C4-2B (cell line): ENCODE results near the gene HNRNPAB.

Source experiments
- H3K27ac ChIP-seq: fragments of 450-650 bp; 2 replicates; pipeline ENCODE4 v1.5.1; 2017
- ZFX ChIP-seq: fragments of 450-650 bp; IDR thresholded peaks from 2 replicates; pipeline ENCODE4 v1.6.1; 2017
- TF ChIP-seq, protein P1 (sequence below): fragments of 450-650 bp; conservative IDR thresholded peaks from 2 replicates; pipeline ENCODE4 v1.5.1; 2017; ENCODE audit warnings: mild to moderate bottlenecking

HNRNPAB gene

DNA sequence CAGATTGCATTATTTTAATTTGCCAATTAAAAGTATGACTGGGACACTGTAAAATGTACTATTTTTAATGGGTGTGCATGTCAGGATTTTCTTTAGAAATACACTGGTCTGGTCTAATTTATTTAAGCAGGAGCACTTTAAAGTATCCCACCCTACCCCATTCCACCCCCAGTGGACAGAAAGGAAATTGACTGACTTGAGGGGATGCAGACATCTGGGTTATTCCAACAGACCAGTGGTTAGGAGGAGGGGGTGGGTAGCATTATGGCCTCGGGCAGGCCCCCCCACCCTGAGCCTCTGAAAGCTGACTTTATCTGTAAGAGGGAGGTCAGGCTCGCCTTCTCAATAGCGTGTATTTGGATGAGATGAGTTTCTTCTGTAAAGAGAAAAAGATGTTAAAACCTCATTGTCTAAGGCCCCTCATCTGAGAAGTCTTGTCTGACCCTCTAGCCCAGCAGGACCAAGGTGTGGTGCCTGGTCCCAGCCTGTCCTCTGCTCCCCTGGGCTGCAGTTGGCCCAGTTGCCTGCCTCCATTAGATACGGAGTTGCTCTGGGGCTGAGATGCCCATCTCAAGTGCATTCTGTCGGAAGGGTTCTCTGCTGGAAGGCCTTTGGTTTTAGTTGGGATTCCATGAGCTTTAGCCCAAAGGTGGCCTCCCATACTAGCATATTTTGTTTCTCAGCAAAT lies 4.4 kb downstream of the HNRNPAB start:
- TF ChIP-seq, protein P1, sequence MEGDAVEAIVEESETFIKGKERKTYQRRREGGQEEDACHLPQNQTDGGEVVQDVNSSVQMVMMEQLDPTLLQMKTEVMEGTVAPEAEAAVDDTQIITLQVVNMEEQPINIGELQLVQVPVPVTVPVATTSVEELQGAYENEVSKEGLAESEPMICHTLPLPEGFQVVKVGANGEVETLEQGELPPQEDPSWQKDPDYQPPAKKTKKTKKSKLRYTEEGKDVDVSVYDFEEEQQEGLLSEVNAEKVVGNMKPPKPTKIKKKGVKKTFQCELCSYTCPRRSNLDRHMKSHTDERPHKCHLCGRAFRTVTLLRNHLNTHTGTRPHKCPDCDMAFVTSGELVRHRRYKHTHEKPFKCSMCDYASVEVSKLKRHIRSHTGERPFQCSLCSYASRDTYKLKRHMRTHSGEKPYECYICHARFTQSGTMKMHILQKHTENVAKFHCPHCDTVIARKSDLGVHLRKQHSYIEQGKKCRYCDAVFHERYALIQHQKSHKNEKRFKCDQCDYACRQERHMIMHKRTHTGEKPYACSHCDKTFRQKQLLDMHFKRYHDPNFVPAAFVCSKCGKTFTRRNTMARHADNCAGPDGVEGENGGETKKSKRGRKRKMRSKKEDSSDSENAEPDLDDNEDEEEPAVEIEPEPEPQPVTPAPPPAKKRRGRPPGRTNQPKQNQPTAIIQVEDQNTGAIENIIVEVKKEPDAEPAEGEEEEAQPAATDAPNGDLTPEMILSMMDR, result no peak; the same call in 1 of the 2 replicates
- TF ChIP-seq ZFX, result no peak
- no peak overlapping the region for H3K27ac ChIP-seq

DNA sequence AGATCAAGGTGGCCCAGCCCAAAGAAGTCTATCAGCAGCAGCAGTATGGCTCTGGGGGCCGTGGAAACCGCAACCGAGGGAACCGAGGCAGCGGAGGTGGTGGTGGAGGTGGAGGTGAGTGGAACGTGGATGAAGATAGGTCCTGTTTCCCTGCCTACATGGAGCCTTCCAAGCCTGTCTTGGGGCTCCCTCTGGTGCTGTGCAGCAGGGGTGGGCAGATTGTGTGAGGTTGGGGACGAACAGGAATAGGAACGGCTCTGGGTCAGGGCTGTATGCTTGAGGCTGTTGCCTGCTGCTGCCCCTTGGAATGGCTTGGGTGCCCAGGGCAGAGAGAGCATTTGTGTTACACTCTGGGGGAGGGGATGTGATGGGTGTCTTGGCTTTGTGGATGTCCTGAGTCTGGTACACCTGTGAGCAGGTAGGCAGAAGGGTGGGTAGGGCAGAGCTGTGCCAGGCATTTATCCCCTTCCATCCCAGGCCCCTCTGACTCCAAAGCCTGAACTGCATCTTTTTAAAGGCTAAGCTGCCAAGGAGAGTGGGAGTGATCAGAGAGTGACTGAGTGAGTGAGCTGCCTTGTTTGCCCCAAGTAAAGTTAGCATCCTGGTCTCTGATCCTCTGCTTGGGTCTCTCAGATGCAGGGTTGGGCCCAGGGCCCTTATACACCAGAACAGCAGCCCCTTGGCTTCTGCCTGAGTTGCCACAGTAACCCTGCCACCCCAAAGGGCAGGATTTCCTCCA lies 5.2 kb downstream of the HNRNPAB start:
- TF ChIP-seq, protein P1, result no peak
- TF ChIP-seq ZFX, result no peak
- 0 out of 2 replicates have a peak overlapping the region, but pooled peaks have one; percentile 1 for H3K27ac ChIP-seq

DNA sequence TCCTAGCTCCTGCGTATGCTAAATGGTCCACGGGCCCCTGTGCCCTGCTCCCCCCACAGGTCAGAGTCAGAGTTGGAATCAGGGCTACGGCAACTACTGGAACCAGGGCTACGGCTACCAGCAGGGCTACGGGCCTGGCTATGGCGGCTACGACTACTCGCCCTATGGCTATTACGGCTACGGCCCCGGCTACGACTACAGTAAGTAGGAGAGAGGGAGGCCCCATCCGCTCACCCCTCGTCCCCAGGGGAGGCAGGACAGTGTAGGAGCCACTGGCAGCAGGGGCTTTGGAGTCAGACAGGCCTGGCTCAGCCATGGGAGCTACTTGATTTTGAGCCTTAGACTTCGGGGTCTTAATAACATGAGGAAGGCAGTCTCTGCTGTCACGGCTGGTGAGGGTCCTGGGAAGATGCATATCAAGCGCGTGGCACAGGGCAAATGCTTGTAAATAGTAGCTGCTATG lies 5.8 kb downstream of the HNRNPAB start:
- 0 out of 2 replicates have a peak overlapping the region, but pooled peaks have one; percentile 1 for H3K27ac ChIP-seq
- TF ChIP-seq, protein P1, result no peak
- no peak for TF ChIP-seq ZFX

DNA sequence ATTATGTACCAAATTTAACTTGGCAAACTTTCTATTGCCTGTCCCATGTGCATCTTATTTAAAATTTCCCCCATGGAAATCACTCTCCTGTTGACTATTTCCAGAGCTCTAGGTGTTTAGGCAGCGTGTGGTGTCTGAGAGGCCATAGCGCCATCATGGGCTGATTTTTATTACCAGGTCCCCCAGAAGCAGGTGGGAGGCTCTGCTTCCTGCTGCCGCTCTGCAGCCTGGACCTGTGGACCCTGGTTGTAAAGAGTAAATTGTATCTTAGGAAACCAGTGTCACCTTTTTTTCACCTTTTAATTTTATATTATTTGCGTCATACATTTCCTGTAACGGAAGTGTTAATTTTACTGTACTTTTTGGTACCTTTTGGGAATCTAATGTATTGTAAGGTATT lies 6.4 kb downstream of the HNRNPAB start:
- H3K27ac ChIP-seq, result no peak overlapping the region
- TF ChIP-seq, protein P1, result no peak
- no peak for TF ChIP-seq ZFX

DNA sequence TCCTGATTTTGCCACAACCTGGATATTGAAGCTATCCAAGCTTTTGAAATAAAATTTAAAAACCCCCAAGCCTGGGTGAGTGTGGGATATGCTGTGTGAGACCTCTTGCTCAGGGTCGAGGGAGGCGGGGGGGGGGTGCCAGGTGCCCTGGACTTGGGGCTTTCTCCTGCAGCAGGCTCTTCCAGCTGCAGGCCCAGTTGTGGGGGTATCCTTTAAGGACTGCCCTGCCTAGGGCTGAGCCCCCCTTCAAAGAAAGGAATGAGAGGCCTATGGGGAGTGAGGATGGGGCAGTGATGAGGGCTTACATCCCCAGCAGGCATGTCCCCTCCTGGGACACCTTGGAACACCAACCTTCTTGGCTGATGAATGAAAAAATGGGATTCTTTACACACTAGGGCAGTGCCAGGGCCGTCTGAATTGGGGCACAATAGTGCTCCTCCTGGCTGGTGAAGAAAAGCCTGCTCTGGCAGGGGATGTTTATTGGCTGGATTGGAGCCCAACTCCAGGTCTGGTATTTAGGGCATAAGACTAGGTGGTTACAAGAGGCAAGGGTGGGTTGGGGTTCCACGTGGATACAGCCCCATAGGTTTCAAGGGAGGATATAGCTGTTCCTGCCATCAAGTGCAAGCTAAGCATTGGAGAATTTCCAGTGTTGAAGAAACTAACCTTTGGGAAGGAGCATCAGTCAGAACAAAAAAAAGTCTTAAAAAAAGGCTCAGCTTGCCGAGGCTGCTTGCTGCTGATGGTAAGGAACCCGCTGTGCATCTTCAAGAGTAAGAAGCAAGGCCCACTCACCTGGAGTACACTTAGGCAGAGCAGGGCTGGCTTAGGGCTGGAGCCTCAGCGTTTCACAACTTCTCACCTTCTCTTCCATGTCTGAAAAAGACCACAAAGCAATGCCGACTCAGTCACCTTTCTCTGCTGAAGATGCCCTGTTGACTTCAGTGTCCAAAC lies 7.0 kb downstream of the HNRNPAB start:
- no peak for TF ChIP-seq ZFX
- TF ChIP-seq, protein P1, result no peak
- H3K27ac ChIP-seq, result 0 out of 2 replicates have a peak overlapping the region, but pooled peaks have one; percentile 1

DNA sequence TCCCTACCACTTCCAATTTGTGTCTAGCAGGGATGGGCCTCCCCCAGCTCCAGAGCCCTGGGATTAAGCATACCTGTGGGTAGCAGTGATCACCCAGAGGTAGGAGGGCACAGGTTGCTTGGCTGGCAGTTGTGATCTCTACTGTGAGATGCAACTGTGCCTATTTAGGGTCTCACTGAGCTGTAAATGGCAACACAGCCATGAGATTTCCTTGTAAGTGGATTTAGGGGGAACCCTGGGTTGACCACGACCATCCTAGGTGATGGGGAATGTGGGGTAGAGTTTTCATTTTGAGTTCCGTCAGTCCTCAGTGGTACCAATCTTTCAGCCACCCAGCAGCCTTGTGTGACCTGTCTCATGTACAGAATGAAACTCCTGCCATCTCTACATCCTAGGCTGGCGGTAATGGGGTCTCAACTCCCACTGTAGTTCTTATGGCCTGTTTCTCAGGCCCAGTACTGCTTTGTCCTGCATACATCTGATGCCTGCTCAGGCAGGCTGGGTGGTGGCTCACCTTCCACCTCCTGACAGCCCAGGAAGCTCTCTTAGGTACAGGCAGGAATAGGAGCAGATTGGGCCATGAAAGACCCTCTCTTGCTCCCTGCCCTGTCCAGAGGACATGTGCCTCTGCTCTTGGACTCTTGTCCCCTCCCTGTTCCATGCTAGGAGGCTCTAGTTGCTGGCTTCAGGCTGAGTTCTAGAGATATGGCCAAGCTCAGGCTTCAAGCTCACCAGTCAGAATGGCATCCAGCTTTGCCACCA lies 8.1 kb downstream of the HNRNPAB start:
- no peak overlapping the region for H3K27ac ChIP-seq
- TF ChIP-seq, protein P1, result no peak
- no peak for TF ChIP-seq ZFX
